Measurements from ENCODE around the gene ARFGAP2. TPM values are rescaled to one million over a fixed set of nuclear protein-coding genes. Genes with fewer than 3 reads are reported as not detected.
A peak's percentile ranks its signal among the peaks of the same experiment; 100 is the strongest.

ARFGAP2 gene
- polyA plus RNA-seq, 1 of the 3 experiments (the other 2 are of a cell fraction) = 52.5 TPM

GRCh38 chr11:47165253-47165840 is 11.3 kb downstream of the ARFGAP2 start:
- no peak overlapping the region for H2AFZ ChIP-seq (ENCODE audit: low read depth)
- peaks cover 9% of the 10 kb centered on the region for H3K79me2 ChIP-seq (ENCODE audit: insufficient read depth)
- no peak overlapping the region for H3K4me2 ChIP-seq
- no peaks in the 10 kb centered on the region for H3K27me3 ChIP-seq (ENCODE audit: insufficient read depth)
- WGBS (ENCODE audit: low lambda C conversion rate) = 91% methylated on average over 16 of the region's 16 CpGs
- H3K36me3 ChIP-seq (replicated peaks in 1 of 2; ENCODE audit: control insufficient read depth in 1 of 2, insufficient read depth in 2 of 2, low read length in 1 of 2) = peaks cover 33 to 45% of the 10 kb centered on the region in 2 experiments
- H3F3A ChIP-seq (replicated peaks; ENCODE audit: insufficient read depth) = peaks cover 18% of the 10 kb centered on the region
- CTCF ChIA-PET = interaction anchor here (3.0 to 4.4 kb wide), 2 partner anchors 12 to 94 kb away, joined by 10 to 48 read pairs; no protein-coding TSS in a partner anchor
- no peaks in the 10 kb centered on the region for H3K9me3 ChIP-seq
- H3K9me2 ChIP-seq = no peaks in the 10 kb centered on the region
- DNase-seq = no peak
- no peak overlapping the region for H3K9ac ChIP-seq
- POLR2A ChIA-PET = interaction anchor here (0.6 kb wide), 1 partner anchor 252 kb away, joined by 3 read pairs; no protein-coding TSS in a partner anchor
- H3K4me1 ChIP-seq (ENCODE audit: control insufficient read depth in 1 of 2, insufficient read depth in 2 of 2, low read depth in 1 of 2, low read length in 1 of 2) = no peaks in the 10 kb centered on the region; a peak in 1 of 4 replicates
- TF ChIP-seq CTCF (IDR thresholded peaks at IDR 0.05) = no peak
- no peak for TF ChIP-seq MEF2A (IDR thresholded peaks at IDR 0.05; ENCODE audit: borderline replicate concordance, low read depth)
- TF ChIP-seq FOXJ3 (CRISPR knock-in tag; IDR thresholded peaks at IDR 0.05) = no peak
- no peak for TF ChIP-seq USF1 (IDR thresholded peaks at IDR 0.05; ENCODE audit: borderline replicate concordance, low read depth)
- TF ChIP-seq SIN3A (IDR thresholded peaks at IDR 0.05; ENCODE audit: borderline replicate concordance, low read depth, low read length) = no peak
- peaks cover 8% of the 10 kb centered on the region; the same call in 1 of the 2 replicates for H4K20me1 ChIP-seq (ENCODE audit: insufficient read depth)
- no peak overlapping the region for H3K27ac ChIP-seq (ENCODE audit: low read depth in 2 of 2, low read length in 1 of 2)
- no peak overlapping the region for H3K4me3 ChIP-seq (ENCODE audit: low read depth in 2 of 2, low read length in 1 of 2)

GRCh38 chr11:47164321-47164720 is 12.4 kb downstream of the ARFGAP2 start:
- no peaks in the 10 kb centered on the region for H3K27me3 ChIP-seq (ENCODE audit: insufficient read depth)
- H3K4me2 ChIP-seq = no peak overlapping the region
- no peak overlapping the region for H2AFZ ChIP-seq (ENCODE audit: low read depth)
- no peaks in the 10 kb centered on the region; a peak in 1 of 4 replicates for H3K4me1 ChIP-seq (ENCODE audit: control insufficient read depth in 1 of 2, insufficient read depth in 2 of 2, low read depth in 1 of 2, low read length in 1 of 2)
- 96% methylated on average over 4 of the region's 4 CpGs for WGBS (ENCODE audit: low lambda C conversion rate)
- POLR2A ChIA-PET = no interaction called here
- H3K9me3 ChIP-seq = no peaks in the 10 kb centered on the region
- peaks cover 18% of the 10 kb centered on the region for H3F3A ChIP-seq (replicated peaks; ENCODE audit: insufficient read depth)
- 0 out of 2 replicates have a peak, but pooled peaks cover under 1% of the 10 kb centered on the region for H3K79me2 ChIP-seq (ENCODE audit: insufficient read depth)
- no peak for DNase-seq
- CTCF ChIA-PET = interaction anchor here (3.0 to 4.4 kb wide), 2 partner anchors 11 to 95 kb away, joined by 10 to 48 read pairs; no protein-coding TSS in a partner anchor
- no peak for TF ChIP-seq NFIC (IDR thresholded peaks at IDR 0.05; ENCODE audit: borderline replicate concordance)
- peak; percentile 9; the same call in 1 of the 2 replicates for TF ChIP-seq POLR2AphosphoS5 (IDR thresholded peaks at IDR 0.05; ENCODE audit: low read depth, low read length)
- peaks cover 25 to 45% of the 10 kb centered on the region in 2 experiments for H3K36me3 ChIP-seq (replicated peaks in 1 of 2; ENCODE audit: control insufficient read depth in 1 of 2, insufficient read depth in 2 of 2, low read length in 1 of 2)
- H4K20me1 ChIP-seq (ENCODE audit: insufficient read depth) = peaks cover 8% of the 10 kb centered on the region; the same call in 1 of the 2 replicates
- H3K4me3 ChIP-seq (ENCODE audit: low read depth in 2 of 2, low read length in 1 of 2) = no peak overlapping the region
- H3K9ac ChIP-seq = no peak overlapping the region
- H3K9me2 ChIP-seq = no peaks in the 10 kb centered on the region
- H3K27ac ChIP-seq (ENCODE audit: low read depth in 2 of 2, low read length in 1 of 2) = no peak overlapping the region

Measured in SK-N-SH (cell line).